C4-2B (cell line): ENCODE measurements around the gene TIGD7.

Experiments used
- H3K27ac ChIP-seq: fragments of 450-650 bp; 2 replicates; pipeline ENCODE4 v1.5.1; 2017
- CTCF ChIP-seq: fragments of 450-650 bp; conservative IDR thresholded peaks from 2 replicates; pipeline ENCODE4 v1.5.1; 2017; ENCODE audit warnings: mild to moderate bottlenecking
- ZFX ChIP-seq: fragments of 450-650 bp; IDR thresholded peaks from 2 replicates; pipeline ENCODE4 v1.6.1; 2017

TIGD7 gene

GRCh38 chr16:3252967-3253366, 52.3 kb downstream of the TIGD7 start:
- no peak for TF ChIP-seq CTCF
- TF ChIP-seq ZFX, result no peak
- H3K27ac ChIP-seq, result no peak overlapping the region

GRCh38 chr16:3249451-3249850, 55.8 kb downstream of the TIGD7 start:
- no peak for TF ChIP-seq ZFX
- TF ChIP-seq CTCF, result no peak
- no peak overlapping the region for H3K27ac ChIP-seq

GRCh38 chr16:3249020-3249419, 56.2 kb downstream of the TIGD7 start:
- no peak overlapping the region for H3K27ac ChIP-seq
- TF ChIP-seq ZFX (no peak), CTCF (no peak)
